HepG2 (cell line): Measurements from ENCODE around the gene PLEKHB2. TPM values are rescaled to one million over a fixed set of nuclear protein-coding genes. Genes with fewer than 3 reads are reported as not detected.

Experiments used
- ATAC-seq: fragments of 200-7000 bp; cut with Tn5 transposase; 3 replicates; pipeline ENCODE4 v1.9.1; 2020; ENCODE audit warnings: mild to moderate bottlenecking, moderate library complexity
- BruUV-seq: library from RNA; stranded (reverse); fragments of 400-500 nt; replicated peaks from 2 replicates; lab custom pipeline; 2021; lab: Mats Ljungman, UMichigan
- CTCF ChIA-PET: fragments of 300-600 bp; formaldehyde crosslinking; extraction: SDS; loops from one replicate; lab custom pipeline; 2021; ENCODE audit warnings: low total read pairs, inconsistent platforms, low intra/inter-chr PET ratio; lab: Yijun Ruan, JAX
- POLR2A ChIA-PET: fragments of 350-600 bp; sonication (Branson Sonifier 250); formaldehyde crosslinking; loops from one replicate; lab custom pipeline; 2020; ENCODE audit warnings: antibody characterized with exemption, inconsistent platforms; lab: Yijun Ruan, JAX
- DNase-seq: peaks from one replicate; pipeline ENCODE4 v3.0.0-alpha.2; 2015; ENCODE audit warnings: low spot score
- FAIRE-seq: peaks from 3 replicates; lab custom pipeline; 2011; peaks lifted over from hg19 to GRCh38; lab: Jason Lieb, UNC
- H2AFZ ChIP-seq: one replicate; pipeline ENCODE4 v1.6.1; 2011; ENCODE audit warnings: low read length, inconsistent platforms
- H3K27ac ChIP-seq: fragments of 300-600 bp; 3 replicates; pipeline ENCODE4 v1.8.0; 2011; ENCODE audit warnings: mixed run types, mild to moderate bottlenecking, mixed read lengths, low read length, inconsistent platforms; ENCODE audit not compliant: insufficient read depth; ENCODE audit errors: extremely low read length
- H3K27me3 ChIP-seq, 2 experiments: fragments of 200-600 bp in 1 of 2; 2 replicates in 1 of 2; 3 replicates in 1 of 2; pipeline versions ENCODE4 v1.6.0 to v1.8.0; 2011; ENCODE audit warnings: low read length in 2 of 2, mild to moderate bottlenecking in 2 of 2, moderate library complexity in 2 of 2, inconsistent platforms in 1 of 2; ENCODE audit not compliant: insufficient read depth in 2 of 2, control insufficient read depth in 1 of 2
- H3K36me3 ChIP-seq, 2 experiments: fragments of 200-600 bp in 1 of 2; replicated peaks in 1 of 2; 2 replicates in 1 of 2; 3 replicates in 1 of 2; pipeline versions ENCODE4 v1.5.1 to v1.8.0; 2011; ENCODE audit warnings: low read length in 2 of 2, inconsistent platforms in 1 of 2; ENCODE audit not compliant: insufficient read depth in 2 of 2, control insufficient read depth in 1 of 2
- H3K4me1 ChIP-seq: 2 replicates; pipeline ENCODE4 v1.5.1; 2012; ENCODE audit warnings: low read length, inconsistent platforms; ENCODE audit not compliant: insufficient read depth
- H3K4me2 ChIP-seq: 2 replicates; pipeline ENCODE4 v1.6.0; 2011; ENCODE audit warnings: low read depth, low read length, inconsistent platforms
- H3K4me3 ChIP-seq, 3 experiments: fragments of 200-600 bp in 1 of 3; sonication (generic), shearing (Covaris generic) in 1 of 3; replicated peaks in 1 of 3; 2 replicates each; pipeline ENCODE4 v1.5.1; 2011 to 2016; ENCODE audit warnings: low read length in 3 of 3, inconsistent platforms in 2 of 3, low read depth in 2 of 3, mild to moderate bottlenecking in 2 of 3, control low read depth in 1 of 3, mixed read lengths in 1 of 3; ENCODE audit not compliant: insufficient read depth in 1 of 3
- H3K79me2 ChIP-seq: one replicate; pipeline ENCODE4 v1.6.1; 2011; ENCODE audit warnings: low read length, inconsistent platforms; ENCODE audit not compliant: insufficient read depth
- H3K9ac ChIP-seq: 2 replicates; pipeline ENCODE4 v1.6.0; 2011; ENCODE audit warnings: mild to moderate bottlenecking, low read depth, low read length, inconsistent platforms; ENCODE audit not compliant: insufficient read depth
- H3K9me3 ChIP-seq: 2 replicates; pipeline ENCODE4 v1.5.1; 2012; ENCODE audit warnings: mild to moderate bottlenecking, low read length
- H4K20me1 ChIP-seq: 2 replicates; pipeline ENCODE4 v1.6.0; 2011; ENCODE audit warnings: inconsistent platforms, mild to moderate bottlenecking, low read length, moderate library complexity; ENCODE audit not compliant: insufficient read depth
- CBX2 ChIP-seq, 2 experiments: fragments of 200-600 bp in 1 of 2; sonication (generic); formaldehyde crosslinking in 1 of 2; IDR thresholded peaks; 2 replicates each; pipeline versions ENCODE4 v1.7.0 to v1.8.1; 2018 to 2022; ENCODE audit warnings: low read depth in 2 of 2, low read length in 1 of 2, mild to moderate bottlenecking in 1 of 2, missing genetic modification reagents in 1 of 2
- CCAR2 ChIP-seq: fragments of 200-400 bp; formaldehyde crosslinking; optimal IDR thresholded peaks from 2 replicates; pipeline ENCODE3; 2018; ENCODE audit warnings: low read depth, mild to moderate bottlenecking, low read length, moderate library complexity
- CCDC6 ChIP-seq: sonication (generic); formaldehyde crosslinking; IDR thresholded peaks from 2 replicates; pipeline ENCODE4 v1.8.1; 2022; ENCODE audit warnings: mild to moderate bottlenecking, missing genetic modification reagents, moderate library complexity
- CENPBD1 ChIP-seq: sonication (generic); formaldehyde crosslinking; IDR thresholded peaks from 2 replicates; pipeline ENCODE4 v1.8.0; 2022; ENCODE audit warnings: missing genetic modification reagents, low read depth, mild to moderate bottlenecking, borderline replicate concordance
- DMAP1 ChIP-seq: IDR thresholded peaks from 2 replicates; pipeline ENCODE4 v1.6.1; 2016
- ELF1 ChIP-seq: sonication (generic); formaldehyde crosslinking; IDR thresholded peaks from 2 replicates; pipeline ENCODE4 v1.4.0; 2020; ENCODE audit warnings: missing genetic modification reagents
- HIVEP1 ChIP-seq: sonication (generic); formaldehyde crosslinking; IDR thresholded peaks from 2 replicates; pipeline ENCODE4 v1.4.0; 2020; ENCODE audit warnings: mild to moderate bottlenecking, missing genetic modification reagents
- HNRNPUL1 ChIP-seq: fragments of 200-400 bp; formaldehyde crosslinking; IDR thresholded peaks from 2 replicates; pipeline ENCODE4 v1.6.1; 2017; ENCODE audit warnings: low read depth, mild to moderate bottlenecking, low read length, moderate library complexity
- HOXA3 ChIP-seq: sonication (generic); formaldehyde crosslinking; IDR thresholded peaks from 2 replicates; pipeline ENCODE4 v1.5.0; 2020; ENCODE audit warnings: missing genetic modification reagents
- RBM22 ChIP-seq: fragments of 200-400 bp; formaldehyde crosslinking; optimal IDR thresholded peaks from 2 replicates; pipeline ENCODE3; 2017; ENCODE audit warnings: mild to moderate bottlenecking, low read length, moderate library complexity
- RFX1 ChIP-seq: fragments of 450-650 bp; IDR thresholded peaks from 2 replicates; pipeline ENCODE4 v1.6.1; 2017
- RFX3 ChIP-seq: IDR thresholded peaks from 2 replicates; pipeline ENCODE4 v1.6.1; 2016; ENCODE audit warnings: missing biosample characterization, missing genetic modification reagents
- SMAD9 ChIP-seq: sonication (generic); formaldehyde crosslinking; IDR thresholded peaks from 2 replicates; pipeline ENCODE4 v1.5.1; 2020; ENCODE audit warnings: mild to moderate bottlenecking, missing genetic modification reagents
- ZNF329 ChIP-seq: sonication (generic); formaldehyde crosslinking; IDR thresholded peaks from 2 replicates; pipeline ENCODE4 v1.9.0; 2021; ENCODE audit warnings: low read depth, mild to moderate bottlenecking, missing genetic modification reagents
- ZNF33B ChIP-seq: sonication (generic); formaldehyde crosslinking; IDR thresholded peaks from 2 replicates; pipeline ENCODE4 v1.5.1; 2020; ENCODE audit warnings: mild to moderate bottlenecking, missing genetic modification reagents
- ZNF362 ChIP-seq: sonication (generic); formaldehyde crosslinking; IDR thresholded peaks from 2 replicates; pipeline ENCODE4 v1.4.0; 2020; ENCODE audit warnings: missing genetic modification reagents, mild to moderate bottlenecking, borderline replicate concordance
- ZNF605 ChIP-seq: sonication (generic); formaldehyde crosslinking; IDR thresholded peaks from 2 replicates; pipeline ENCODE4 v1.8.0; 2022; ENCODE audit warnings: mild to moderate bottlenecking, missing genetic modification reagents
- ZNF607 ChIP-seq: sonication (generic); formaldehyde crosslinking; IDR thresholded peaks from 2 replicates; pipeline ENCODE4 v1.5.1; 2020; ENCODE audit warnings: missing genetic modification reagents, mild to moderate bottlenecking, borderline replicate concordance
- ZNF672 ChIP-seq: sonication (generic); formaldehyde crosslinking; IDR thresholded peaks from 2 replicates; pipeline ENCODE4 v1.8.1; 2022; ENCODE audit warnings: missing genetic modification reagents
- WGBS: methylation state at CpG from one replicate; pipeline ENCODE4 v1.1.6; 2017; ENCODE audit warnings: low lambda C conversion rate; 5-methylcytosine and 5-hydroxymethylcytosine counted together
- in situ Hi-C: cut with HindIII; loops from 2 replicates; pipeline ENCODE4 v1.10.0; 2017; ENCODE audit warnings: low pct_unique_long_range_greater_than_20kb; ENCODE audit not compliant: extremely low pct_ligation_motif_present
- intact Hi-C: fragments of 100-400 bp; cut with micrococcal nuclease; formaldehyde crosslinking; loops from one replicate; pipeline ENCODE4 v1.10.0; 2022; ENCODE audit not compliant: unreplicated experiment
- polyA plus RNA-seq, 8 experiments: library from polyadenylated mRNA; depleted of rRNA in 3 of 8; stranded (reverse) in 7 of 8; unstranded in 1 of 8; fragments of >200 nt; fragmentation: Illumina TruSeq in 4 of 8; extraction: Trizol in 4 of 8; gene quantifications; 2 replicates each; pipeline versions ENCODE4 v1.2.1 to v1.2.3, GENCODE V29; 2011 to 2016; ENCODE audit warnings: low read depth in 4 of 8, missing spikeins in 1 of 8, mixed read lengths in 1 of 8; ENCODE audit not compliant: insufficient read depth in 1 of 8
- total RNA-seq, 5 experiments: library from RNA; depleted of rRNA; stranded (reverse); fragments of >200 nt; fragmentation: Illumina TruSeq; extraction: Trizol; gene quantifications; 2 replicates each; pipeline ENCODE4 v1.2.3, GENCODE V29; 2016; ENCODE audit warnings: low read depth in 1 of 5
- TF ChIP-seq, protein P1 (sequence below): sonication (generic); formaldehyde crosslinking; IDR thresholded peaks from 2 replicates; pipeline ENCODE4 v1.5.0; 2020; ENCODE audit warnings: missing genetic modification reagents

Gene PLEKHB2
- total and polyA plus RNA-seq, 2 of the 13 experiments (the other 11 are each of a cell fraction or from before 2014, with no cell fraction given): 73.0 to 78.9 TPM

DNA sequence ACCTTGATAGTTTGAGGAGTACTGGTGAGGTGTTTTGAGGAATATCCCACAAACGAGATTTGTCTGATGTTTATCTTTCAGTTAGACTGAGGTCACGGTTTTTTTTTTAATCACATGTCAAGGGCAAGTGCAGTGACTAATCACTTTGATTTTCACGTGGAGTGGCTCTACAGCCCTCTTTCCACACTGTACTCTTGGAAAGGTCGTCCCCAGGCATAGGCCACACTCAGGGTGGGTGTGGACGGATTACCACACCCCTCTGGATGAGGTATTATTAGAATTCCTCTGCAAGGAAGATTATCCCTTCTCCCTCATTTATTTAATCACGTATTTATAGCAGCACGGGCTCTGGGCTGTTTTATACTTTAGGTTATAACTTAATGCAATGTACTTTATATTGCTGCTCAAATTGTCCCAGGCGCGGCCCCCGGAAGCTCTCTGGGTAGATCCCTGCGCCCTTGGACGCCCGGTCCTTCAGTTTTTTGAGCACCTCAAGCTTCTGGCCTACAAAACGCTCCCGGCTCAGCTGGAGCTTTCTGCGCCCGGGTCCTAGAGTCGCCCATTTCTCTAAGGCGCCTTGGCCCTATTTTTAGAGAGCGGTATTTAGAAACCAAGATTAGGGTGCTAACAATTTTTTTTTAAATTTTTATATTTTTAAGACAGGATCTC is 515 bp upstream of the PLEKHB2 start (continued):
- peak; percentile 77 for TF ChIP-seq DMAP1 (CRISPR knock-in tag)
- peak; percentile 87 for TF ChIP-seq ZNF362 (CRISPR knock-in tag)
- 0 out of 2 replicates have a peak, but pooled peaks have one; percentile 18 for TF ChIP-seq RFX3 (CRISPR knock-in tag)
- TF ChIP-seq HNRNPUL1: no peak
- TF ChIP-seq ZNF33B: no peak
- TF ChIP-seq HOXA3 (CRISPR knock-in tag): no peak
- TF ChIP-seq ZNF672 (CRISPR knock-in tag): no peak

GRCh38 chr2:131105950-131106801 is 1.0 kb downstream of the PLEKHB2 start:
- DNase-seq (peak; percentile 84), FAIRE-seq (peak; percentile 4), ATAC-seq (peak; percentile 73)
- Histone ChIP-seq H3K27ac (peak overlapping the region; percentile 74), H3K4me2 (peak overlapping the region; percentile 100), H3K79me2 (peaks cover 60% of the 10 kb centered on the region), H3K36me3 (peaks cover 2 to 3% of the 10 kb centered on the region in 2 experiments; a peak in 2 of 5 replicates), H3K4me3 (peak overlapping the region; percentile 89 to 100 (median 100)), H3K9me3 (no peaks in the 10 kb centered on the region), H2AFZ (no peak overlapping the region), H4K20me1 (peaks cover 30% of the 10 kb centered on the region), H3K4me1 (peaks cover 74% of the 10 kb centered on the region), H3K9ac (peak overlapping the region; percentile 87), H3K27me3 (no peaks in the 10 kb centered on the region; a peak in 1 of 5 replicates)
- POLR2A ChIA-PET: interaction anchor here (6.8 kb wide), 1 partner anchor 13 kb away, joined by 132 read pairs; the partner anchor contains the start of gene FAM168B
- BruUV-seq: TSS peak; percentile 56
- in situ Hi-C loops (no loop called here), intact Hi-C loops (loop anchor here (2.0 kb wide), 1 partner anchor 13 kb away; the partner anchor contains the start of gene FAM168B)
- CTCF ChIA-PET: no interaction called here
- under 1% methylated on average over 19 of the region's 19 CpGs for WGBS
- no peak for TF ChIP-seq ZNF329 (CRISPR knock-in tag)
- no peak for TF ChIP-seq SMAD9
- peak; percentile 60 for TF ChIP-seq RBM22
- TF ChIP-seq ELF1 (CRISPR knock-in tag): peak; percentile 80
- TF ChIP-seq ZNF605 (CRISPR knock-in tag): no peak; the same call in 1 of the 2 replicates
- TF ChIP-seq, protein P1, sequence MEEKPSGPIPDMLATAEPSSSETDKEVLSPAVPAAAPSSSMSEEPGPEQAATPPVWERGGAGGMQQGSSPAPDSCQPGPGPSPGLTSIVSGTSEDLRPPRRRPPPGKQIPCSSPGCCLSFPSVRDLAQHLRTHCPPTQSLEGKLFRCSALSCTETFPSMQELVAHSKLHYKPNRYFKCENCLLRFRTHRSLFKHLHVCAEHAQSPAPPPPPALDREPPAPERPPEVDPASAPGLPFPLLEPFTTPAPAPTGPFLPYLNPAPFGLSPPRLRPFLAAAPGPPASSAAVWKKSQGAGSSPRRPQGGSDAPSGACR: no peak; the same call in 1 of the 2 replicates
- TF ChIP-seq CCDC6 (CRISPR knock-in tag): peak; percentile 67
- no peak for TF ChIP-seq RFX1
- no peak for TF ChIP-seq ZNF607 (CRISPR knock-in tag)
- TF ChIP-seq CCAR2: peak; percentile 59
- TF ChIP-seq CENPBD1 (CRISPR knock-in tag): 0 out of 2 replicates have a peak, but pooled peaks have one; percentile 64
- no peak for TF ChIP-seq HIVEP1 (CRISPR knock-in tag)
- TF ChIP-seq CBX2 (IDR thresholded peaks at IDR 0.05; ENCODE audit: low read depth, low read length): no peak
- TF ChIP-seq CBX2 (CRISPR knock-in tag; IDR thresholded peaks at IDR 0.05; ENCODE audit: low read depth): no peak
